HUES64 (cell line): ENCODE data around the gene EIF2B1.

Source experiments
- H3K27ac ChIP-seq: 2 replicates; pipeline ENCODE4 v1.7.0; 2013; ENCODE audit warnings: low read depth, low read length, inconsistent platforms
- H3K27me3 ChIP-seq: 2 replicates; pipeline ENCODE4 v1.6.1; 2013; ENCODE audit warnings: mild to moderate bottlenecking, low read length; ENCODE audit not compliant: insufficient read depth
- H3K36me3 ChIP-seq: 2 replicates; pipeline ENCODE4 v1.6.1; 2013; ENCODE audit warnings: mild to moderate bottlenecking, low read length; ENCODE audit not compliant: insufficient read depth
- H3K4me1 ChIP-seq: 2 replicates; pipeline ENCODE4 v1.6.1; 2013; ENCODE audit warnings: mild to moderate bottlenecking, low read length, moderate library complexity; ENCODE audit not compliant: insufficient read depth
- H3K4me3 ChIP-seq: 2 replicates; pipeline ENCODE4 v1.5.1; 2013; ENCODE audit warnings: mild to moderate bottlenecking, low read length, moderate library complexity
- H3K9ac ChIP-seq: 2 replicates; pipeline ENCODE4 v1.6.1; 2013; ENCODE audit warnings: mild to moderate bottlenecking, low read depth, low read length
- H3K9me3 ChIP-seq: 2 replicates; pipeline ENCODE4 v1.6.1; 2013; ENCODE audit warnings: low read depth, low read length; ENCODE audit not compliant: insufficient read depth
- WGBS: fragments of 150-250, 120-280 bp; methylation state at CpG from one replicate; pipeline ENCODE4 v1.1.7; 2013; ENCODE audit warnings: missing lambda C conversion rate; 5-methylcytosine and 5-hydroxymethylcytosine counted together

EIF2B1 gene

GRCh38 chr12:123656392-123656791 is 22.9 kb upstream of the EIF2B1 start:
- WGBS: 95% methylated on average over 4 of the region's 4 CpGs
- Histone ChIP-seq H3K9ac (no peak overlapping the region), H3K36me3 (peaks cover 84% of the 10 kb centered on the region)

DNA sequence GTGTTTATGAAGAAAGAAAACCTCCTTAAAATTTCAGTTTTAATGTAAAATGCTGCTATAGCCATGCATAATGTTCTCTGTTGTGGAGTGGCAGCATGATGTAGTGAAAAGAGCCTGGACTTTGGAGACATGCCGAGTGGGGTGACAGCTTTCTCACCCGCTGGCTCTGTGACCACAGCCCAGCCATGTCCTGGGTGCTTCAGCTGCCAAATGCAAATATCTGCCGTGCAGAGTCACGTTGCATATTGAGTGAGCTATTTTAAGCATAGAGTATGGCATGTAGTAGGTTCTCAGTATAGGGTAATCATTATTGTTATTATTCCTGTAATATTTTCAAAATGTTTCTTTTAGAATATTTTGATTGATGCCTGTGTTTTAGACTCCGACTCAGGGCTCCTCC is 21.9 kb upstream of the EIF2B1 start:
- Histone ChIP-seq H3K9me3 (no peaks in the 10 kb centered on the region), H3K4me1 (no peaks in the 10 kb centered on the region), H3K4me3 (no peak overlapping the region), H3K9ac (no peak overlapping the region), H3K27ac (no peak overlapping the region), H3K27me3 (no peaks in the 10 kb centered on the region), H3K36me3 (peaks cover 86% of the 10 kb centered on the region)
- WGBS: 94% methylated on average over 5 of the region's 5 CpGs

More at GRCh38 chr12:123656392-123656791, 22.9 kb upstream of the EIF2B1 start:
- Histone ChIP-seq H3K4me1 (no peaks in the 10 kb centered on the region), H3K27ac (no peak overlapping the region), H3K27me3 (no peaks in the 10 kb centered on the region), H3K9me3 (no peaks in the 10 kb centered on the region), H3K4me3 (no peak overlapping the region)

DNA sequence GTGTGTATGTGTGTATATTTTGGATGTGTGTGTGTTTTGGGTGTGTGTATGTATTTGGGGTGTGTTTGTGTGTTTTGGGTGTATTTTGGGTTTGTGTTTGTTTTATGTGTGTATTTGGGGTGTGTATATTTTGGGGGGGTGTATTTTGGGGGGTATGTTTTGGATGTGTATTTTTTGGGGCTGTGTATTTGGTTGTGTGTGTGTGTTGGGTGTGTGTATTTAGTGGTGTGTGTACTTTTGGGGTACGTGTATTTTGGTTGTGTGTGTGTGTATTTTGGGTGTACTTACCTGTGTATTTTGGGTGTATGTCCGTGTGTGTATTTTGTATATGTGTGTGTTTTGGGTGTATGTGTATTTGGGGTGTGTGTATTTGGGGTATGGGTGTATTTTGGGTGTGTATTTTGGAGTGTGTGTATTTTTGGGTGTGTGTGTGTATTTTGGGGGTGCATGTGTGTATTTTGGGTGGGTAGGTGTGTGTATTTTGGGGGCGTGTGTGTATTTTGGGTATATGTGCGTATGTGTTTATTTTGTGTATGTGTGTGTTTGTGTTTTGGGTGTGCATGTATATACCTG is 20.7 kb upstream of the EIF2B1 start:
- H3K27ac ChIP-seq: no peak overlapping the region
- H3K9ac ChIP-seq: no peak overlapping the region
- H3K4me3 ChIP-seq: no peak overlapping the region
- peaks cover 86% of the 10 kb centered on the region for H3K36me3 ChIP-seq
- no peaks in the 10 kb centered on the region for H3K4me1 ChIP-seq
- H3K27me3 ChIP-seq: no peaks in the 10 kb centered on the region
- WGBS: 89% methylated on average over 4 of the region's 4 CpGs
- H3K9me3 ChIP-seq: no peaks in the 10 kb centered on the region

DNA sequence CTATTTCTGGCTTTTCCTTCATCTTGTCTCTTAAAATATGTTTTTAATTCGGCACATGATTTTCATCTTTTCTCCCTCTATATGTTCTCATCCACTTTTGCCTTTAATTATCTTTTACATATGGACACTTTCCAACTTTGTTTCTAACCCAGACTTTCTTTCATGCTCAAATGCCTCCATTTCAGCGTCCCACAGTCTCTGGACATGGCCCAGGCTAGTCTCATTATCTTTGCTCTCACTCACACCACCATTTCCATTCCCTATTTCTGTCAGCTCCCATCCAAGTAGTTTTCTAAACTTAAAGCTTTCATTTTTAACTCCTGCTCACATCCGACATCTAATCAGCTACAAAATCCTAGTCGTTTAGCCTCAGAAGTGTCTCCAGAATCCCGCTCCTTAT is 14.9 kb upstream of the EIF2B1 start:
- no peaks in the 10 kb centered on the region for H3K27me3 ChIP-seq
- peaks cover 87% of the 10 kb centered on the region for H3K36me3 ChIP-seq
- H3K4me3 ChIP-seq: no peak overlapping the region
- no peak overlapping the region for H3K27ac ChIP-seq
- 92% methylated on average over 5 of the region's 5 CpGs for WGBS
- no peaks in the 10 kb centered on the region for H3K9me3 ChIP-seq
- no peak overlapping the region for H3K9ac ChIP-seq
- no peaks in the 10 kb centered on the region for H3K4me1 ChIP-seq

DNA sequence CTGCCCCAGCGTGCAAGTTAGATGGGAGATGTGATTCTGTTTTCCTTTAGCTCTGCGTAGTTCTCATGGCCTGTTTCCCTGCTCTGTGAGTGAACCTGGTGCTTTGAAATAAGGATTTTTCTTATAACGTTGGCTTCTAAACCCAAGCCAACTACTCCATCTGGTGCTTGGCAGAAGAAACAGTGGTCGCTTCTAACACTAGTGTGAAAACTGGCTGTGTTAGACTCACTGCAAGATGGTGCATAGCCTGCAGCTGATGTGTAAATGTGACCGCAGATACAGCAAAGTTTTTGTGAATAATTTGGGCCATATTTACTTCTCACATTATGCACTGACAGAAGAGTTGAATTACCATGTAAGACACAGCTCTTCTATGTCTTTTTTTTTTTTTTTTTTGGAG is 12.4 kb upstream of the EIF2B1 start:
- 94% methylated on average over 5 of the region's 5 CpGs for WGBS
- Histone ChIP-seq H3K27ac (no peak overlapping the region), H3K4me1 (no peaks in the 10 kb centered on the region), H3K36me3 (peaks cover 80% of the 10 kb centered on the region), H3K9me3 (no peaks in the 10 kb centered on the region), H3K27me3 (no peaks in the 10 kb centered on the region), H3K4me3 (no peak overlapping the region), H3K9ac (no peak overlapping the region)

GRCh38 chr12:123645380-123645779 is 11.9 kb upstream of the EIF2B1 start:
- H3K9me3 ChIP-seq: no peaks in the 10 kb centered on the region
- peaks cover 78% of the 10 kb centered on the region for H3K36me3 ChIP-seq
- H3K4me1 ChIP-seq: no peaks in the 10 kb centered on the region
- WGBS: 98% methylated on average over 3 of the region's 3 CpGs
- no peak overlapping the region for H3K4me3 ChIP-seq
- no peaks in the 10 kb centered on the region for H3K27me3 ChIP-seq
- no peak overlapping the region for H3K9ac ChIP-seq
- H3K27ac ChIP-seq: no peak overlapping the region

DNA sequence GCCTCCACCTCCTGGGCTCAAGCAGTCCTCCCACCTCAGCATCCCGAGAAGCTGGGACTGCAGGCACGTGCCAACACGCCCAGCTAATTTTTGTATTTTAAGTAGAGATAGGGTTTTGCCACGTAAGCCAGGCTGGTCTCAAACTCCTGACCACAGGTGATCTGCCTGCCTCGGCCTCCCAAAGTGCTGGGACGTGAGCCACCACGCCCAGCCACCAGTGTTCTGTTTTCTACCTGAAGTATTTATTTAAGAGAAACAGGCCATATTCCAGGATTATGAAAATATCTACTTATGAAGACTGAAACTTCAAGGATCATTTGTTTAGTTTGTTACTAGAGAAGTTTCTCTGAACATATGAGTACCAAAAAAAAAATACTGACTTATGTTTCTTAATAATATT is 10.4 kb upstream of the EIF2B1 start:
- 94% methylated on average over 7 of the region's 7 CpGs for WGBS
- Histone ChIP-seq H3K36me3 (peaks cover 75% of the 10 kb centered on the region), H3K4me1 (no peaks in the 10 kb centered on the region), H3K27ac (no peak overlapping the region), H3K9ac (no peak overlapping the region), H3K9me3 (no peaks in the 10 kb centered on the region), H3K4me3 (no peak overlapping the region), H3K27me3 (no peaks in the 10 kb centered on the region)

- WGBS: 7% methylated on average over 17 of the region's 19 CpGs
- Histone ChIP-seq H3K4me1 (no peaks in the 10 kb centered on the region), H3K9me3 (no peaks in the 10 kb centered on the region), H3K27me3 (no peaks in the 10 kb centered on the region), H3K36me3 (peaks cover 23% of the 10 kb centered on the region), H3K4me3 (peak overlapping the region; percentile 99), H3K27ac (peak overlapping the region; percentile 82), H3K9ac (peak overlapping the region; percentile 99)
Observed at GRCh38 chr12:123634142-123634561, 666 bp upstream of the EIF2B1 start.

DNA sequence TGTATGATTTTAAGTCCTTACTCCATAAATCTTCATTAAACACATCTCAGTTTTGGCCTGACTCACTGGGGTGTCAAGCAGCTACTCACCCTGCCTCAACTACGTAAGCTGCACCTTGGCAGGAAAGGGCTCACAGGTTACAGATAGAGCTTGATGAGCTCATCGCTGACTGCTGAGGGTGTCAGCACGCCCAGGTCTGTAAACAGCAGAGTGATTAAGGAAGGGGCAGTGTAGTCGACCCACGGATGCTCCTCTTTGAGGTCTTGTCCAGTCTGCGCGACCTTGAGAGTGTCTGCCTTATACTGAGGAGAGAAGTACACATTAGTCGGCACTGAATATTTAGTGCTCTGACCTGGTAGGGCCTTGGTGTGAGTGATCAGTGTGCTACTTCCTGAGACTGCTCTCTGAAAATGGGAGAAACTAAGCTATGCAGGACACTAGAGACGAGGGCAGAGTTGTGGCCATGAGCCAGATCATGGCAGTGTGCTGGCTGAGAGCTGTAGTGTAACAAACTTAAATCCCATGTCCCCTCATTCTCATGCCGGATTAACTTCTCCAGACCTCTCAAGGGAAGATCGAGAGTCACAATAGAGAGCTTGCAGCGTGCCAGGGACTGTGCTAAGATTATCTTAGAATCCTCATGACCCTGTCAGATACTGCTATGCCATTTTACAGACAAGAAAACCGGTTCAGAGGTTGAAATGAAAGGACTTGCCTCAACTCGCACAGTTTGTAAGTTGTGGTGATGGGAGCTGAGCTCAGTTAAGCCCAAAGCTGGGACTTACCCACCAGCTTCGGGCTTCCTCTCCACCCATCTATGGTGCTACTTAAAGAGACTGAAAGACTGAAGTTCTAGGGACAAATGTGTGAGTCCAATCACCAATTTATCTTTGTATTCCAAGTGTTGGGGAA is 11.6 kb downstream of the EIF2B1 start:
- Histone ChIP-seq H3K27me3 (no peaks in the 10 kb centered on the region), H3K4me1 (no peaks in the 10 kb centered on the region), H3K27ac (no peak overlapping the region), H3K9ac (no peak overlapping the region), H3K9me3 (no peaks in the 10 kb centered on the region), H3K36me3 (peaks cover 93% of the 10 kb centered on the region), H3K4me3 (no peak overlapping the region)
- WGBS: 94% methylated on average over 15 of the region's 15 CpGs

- H3K27ac ChIP-seq: no peak overlapping the region
- H3K4me1 ChIP-seq: no peaks in the 10 kb centered on the region
- H3K27me3 ChIP-seq: no peaks in the 10 kb centered on the region
- no peaks in the 10 kb centered on the region for H3K9me3 ChIP-seq
- H3K36me3 ChIP-seq: peaks cover 93% of the 10 kb centered on the region
- 92% methylated on average over 8 of the region's 8 CpGs for WGBS
- no peak overlapping the region for H3K9ac ChIP-seq
- no peak overlapping the region for H3K4me3 ChIP-seq
Observed at GRCh38 chr12:123621101-123621500, 12.4 kb downstream of the EIF2B1 start.

DNA sequence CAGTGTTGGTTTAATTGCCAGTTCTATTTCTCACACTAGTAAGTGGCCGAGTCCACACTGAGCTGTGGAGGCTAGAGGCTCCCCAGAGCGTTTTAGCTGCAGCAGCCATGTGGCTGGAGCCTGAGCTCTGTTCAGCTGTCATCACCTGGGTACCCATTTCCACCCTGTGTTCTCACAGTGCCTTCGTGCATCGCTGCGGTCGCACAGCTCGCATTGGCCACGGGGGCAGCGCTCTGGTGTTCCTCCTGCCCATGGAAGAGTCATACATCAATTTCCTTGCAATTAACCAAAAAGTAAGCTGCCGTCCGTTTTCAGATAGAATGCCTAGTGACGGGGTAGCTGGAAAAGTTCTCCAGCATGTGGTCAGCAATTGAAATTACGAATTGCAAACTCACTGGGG is 15.9 kb downstream of the EIF2B1 start:
- Histone ChIP-seq H3K9me3 (no peaks in the 10 kb centered on the region), H3K36me3 (peaks cover 97% of the 10 kb centered on the region), H3K4me3 (no peak overlapping the region), H3K27me3 (no peaks in the 10 kb centered on the region), H3K9ac (no peak overlapping the region), H3K27ac (no peak overlapping the region), H3K4me1 (no peaks in the 10 kb centered on the region)
- WGBS: 96% methylated on average over 13 of the region's 13 CpGs
